ENCODE results near the gene FLAD1. TPM values are rescaled to one million over a fixed set of nuclear protein-coding genes. Genes with fewer than 3 reads are reported as not detected.

The FLAD1 gene
- total and polyA plus RNA-seq, 2 of the 8 experiments (the other 6 are each of a cell fraction or from before 2014, with no cell fraction given), result 104 to 143 TPM

- H2BK20ac ChIP-seq (ENCODE audit: low read length), result no peak overlapping the region
- no peak overlapping the region for H2BK12ac ChIP-seq (ENCODE audit: low read depth, low read length)
- H3K14ac ChIP-seq (ENCODE audit: insufficient read length), result no peak overlapping the region
- peak overlapping the region in 1 of 4 experiments; percentile 71; a peak in 2 of 8 replicates for H3K4me3 ChIP-seq (ENCODE audit: extremely low read depth in 1 of 4, insufficient read depth in 2 of 4, low read depth in 3 of 4, low read length in 4 of 4)
- ChIA-PET CTCF (ENCODE audit: partially characterized antibody) (interaction anchor here (0.5 to 1.3 kb wide), 2 partner anchors 44 to 89 kb away, joined by 4 to 5 read pairs; no protein-coding TSS in a partner anchor), POLR2A (ENCODE audit: partially characterized antibody) (interaction anchor here (0.6 to 2.6 kb wide), 3 partner anchors 10 to 38 kb away, joined by 3 to 22 read pairs (median 3); no protein-coding TSS in a partner anchor)
- H4K8ac ChIP-seq (ENCODE audit: extremely low read depth, insufficient read depth, low read length), result no peak overlapping the region
- no peak for DNase-seq (ENCODE audit: low read depth in 1 of 2, low spot score in 2 of 2)
- peaks cover 4 to 9% (median 7%) of the 10 kb centered on the region in 4 experiments; a peak in 6 of 7 replicates for H3K4me1 ChIP-seq (replicated peaks in 1 of 4; ENCODE audit: control insufficient read depth in 3 of 4, insufficient read depth in 4 of 4, low read length in 3 of 4)
- H3K56ac ChIP-seq (replicated peaks; ENCODE audit: insufficient read length, low read depth, low read length), result no peak overlapping the region
- H3K4ac ChIP-seq (replicated peaks; ENCODE audit: insufficient read length, low read depth, low read length), result no peak overlapping the region
- H2BK120ac ChIP-seq (replicated peaks; ENCODE audit: low read depth, low read length), result no peak overlapping the region
- H3K27me3 ChIP-seq (replicated peaks in 1 of 4; ENCODE audit: control insufficient read depth in 3 of 4, extremely low read depth in 1 of 4, insufficient read depth in 3 of 4, low read length in 3 of 4), result no peaks in the 10 kb centered on the region
- no peak overlapping the region for H2AK5ac ChIP-seq (ENCODE audit: low read depth, low read length)
- H3K79me2 ChIP-seq (ENCODE audit: control insufficient read depth in 1 of 2, insufficient read depth in 2 of 2, low read length in 2 of 2), result no peaks in the 10 kb centered on the region
- H4K20me1 ChIP-seq (replicated peaks in 1 of 2; ENCODE audit: control insufficient read depth in 1 of 2, insufficient read depth in 2 of 2, low read length in 2 of 2), result no peaks in the 10 kb centered on the region
- 88% methylated on average over 8 of the region's 8 CpGs; no CpG with 5 or more reads in 1 of the 2 experiments for WGBS, 2 experiments (ENCODE audit: extremely low coverage in 1 of 2, insufficient coverage in 1 of 2, insufficient read length in 1 of 2, insufficient replicate concordance in 2 of 2, low coverage in 1 of 2, low lambda C conversion rate in 2 of 2, missing lambda C conversion rate in 1 of 2)
- H3K36me3 ChIP-seq (ENCODE audit: control insufficient read depth in 2 of 4, insufficient read depth in 4 of 4, low read length in 3 of 4), result no peaks in the 10 kb centered on the region
- no peak overlapping the region for H4K5ac ChIP-seq (ENCODE audit: insufficient read length, low read depth, low read length)
- H3K27ac ChIP-seq (ENCODE audit: low read depth, low read length), result no peak overlapping the region
- FAIRE-seq, result no peak
- H2BK15ac ChIP-seq (ENCODE audit: low read length), result no peak overlapping the region
- peak overlapping the region in 2 of 4 experiments; percentile 83 to 99; a peak in 1 of 7 replicates for H3K9ac ChIP-seq (replicated peaks in 1 of 4; ENCODE audit: extremely low read depth in 1 of 4, low read depth in 3 of 4, low read length in 3 of 4)
- peak overlapping the region in 1 of 2 experiments; percentile 79; a peak in 3 of 4 replicates for H3K4me2 ChIP-seq (ENCODE audit: insufficient read depth in 1 of 2, low read depth in 2 of 2, low read length in 2 of 2)
- H3K79me1 ChIP-seq (ENCODE audit: low read depth, low read length), result no peaks in the 10 kb centered on the region; the same call in 1 of the 2 replicates
- no peak overlapping the region for H3K23ac ChIP-seq (ENCODE audit: insufficient read length)
- H2AFZ ChIP-seq (ENCODE audit: low read length), result no peak overlapping the region
- no peak overlapping the region for H4K91ac ChIP-seq (replicated peaks; ENCODE audit: insufficient read length, low read length)
- H2BK5ac ChIP-seq (ENCODE audit: low read depth, low read length), result no peak overlapping the region
- peaks cover 12% of the 10 kb centered on the region for H3K23me2 ChIP-seq (ENCODE audit: low read depth, low read length)
- no peak overlapping the region for H3K18ac ChIP-seq (ENCODE audit: extremely low read depth, low read length)
- H3K9me3 ChIP-seq (ENCODE audit: insufficient read depth in 2 of 2, low read depth in 1 of 2, low read length in 1 of 2), result no peaks in the 10 kb centered on the region
- TF ChIP-seq BRCA1 (IDR thresholded peaks at IDR 0.05; ENCODE audit: low read depth, low read length) (no peak), JUN (IDR thresholded peaks at IDR 0.05; ENCODE audit: low read depth, low read length) (no peak), POLR2AphosphoS5 (IDR thresholded peaks at IDR 0.05; ENCODE audit: low read depth, low read length) (no peak), CTCF (IDR thresholded peaks at IDR 0.05; ENCODE audit: control extremely low read depth in 1 of 3, insufficient read depth in 1 of 3, low read depth in 1 of 3, low read length in 3 of 3) (no peak), USF2 (IDR thresholded peaks at IDR 0.05; ENCODE audit: low read length) (no peak), TAF7 (optimal IDR thresholded peaks at IDR 0.05; ENCODE audit: borderline replicate concordance, low read depth, low read length) (no peak), EGR1 (IDR thresholded peaks at IDR 0.05; ENCODE audit: borderline replicate concordance, low read depth, low read length) (no peak), KDM4A (IDR thresholded peaks at IDR 0.05; ENCODE audit: low read depth, low read length, severe bottlenecking) (no peak), MAFK (IDR thresholded peaks at IDR 0.05; ENCODE audit: low read depth, low read length) (no peak), SIRT6 (IDR thresholded peaks at IDR 0.05; ENCODE audit: low read length) (no peak)
These were observed 45.2 kb upstream of the FLAD1 start for GRCh38 chr1:154937988-154938386.

All from H1 (cell line).